Measurements from ENCODE around the gene CH25H. TPM values are rescaled to one million over a fixed set of nuclear protein-coding genes. Genes with fewer than 3 reads are reported as not detected.

Gene CH25H
- total and polyA plus RNA-seq, 10 of the 15 experiments (the other 5 are each of a cell fraction or from before 2014, with no cell fraction given), result not detected

- POLR2A ChIA-PET, result no interaction called here
- in situ Hi-C loops (cut with MboI), result no loop called here
- intact Hi-C loops (cut with micrococcal nuclease; ENCODE audit: unreplicated experiment), result no loop called here
Measured at GRCh38 chr10:89156161-89156835, 50.8 kb downstream of the CH25H start.

More at GRCh38 chr10:89156161-89156835, 50.8 kb downstream of the CH25H start:
- ChIA-PET SMC1A (ENCODE audit: uncharacterized antibody, unreplicated experiment) (interaction anchor here (0.9 to 1.0 kb wide), 2 partner anchors 14 to 24 kb away, joined by 3 read pairs; no protein-coding TSS in a partner anchor), CTCF (no interaction called here), RAD21 (ENCODE audit: unreplicated experiment) (interaction anchor here (0.6 kb wide), 1 partner anchor 155 kb away, joined by 3 read pairs; no protein-coding TSS in a partner anchor)
- TF ChIP-seq CHD1 (IDR thresholded peaks at IDR 0.05; ENCODE audit: low read depth, low read length), result no peak
- no peak for TF ChIP-seq ZBTB4 (CRISPR knock-in tag; IDR thresholded peaks at IDR 0.05)
- no peak for TF ChIP-seq ZNF592 (IDR thresholded peaks at IDR 0.05)
- no peak for TF ChIP-seq RCOR1 (conservative IDR thresholded peaks at IDR 0.05; ENCODE audit: low read depth, low read length)
- no peak for TF ChIP-seq WRNIP1 (IDR thresholded peaks at IDR 0.05; ENCODE audit: borderline replicate concordance, low read depth, low read length)
- TF ChIP-seq HDAC6 (IDR thresholded peaks at IDR 0.05; ENCODE audit: unreplicated experiment), result no peak
- no peak for TF ChIP-seq FOS (IDR thresholded peaks at IDR 0.05; ENCODE audit: borderline replicate concordance, extremely low read depth, insufficient read length)
- peak in 1 of 2 experiments; percentile 23; a peak in 1 of 4 replicates for TF ChIP-seq IKZF2 (IDR thresholded peaks at IDR 0.05)
- BruUV-seq (replicated peaks), result no TSS peak
- no peaks in the 10 kb centered on the region for H3K79me2 ChIP-seq (ENCODE audit: control insufficient read depth, insufficient read depth, low read length)
- no peaks in the 10 kb centered on the region for H3K4me1 ChIP-seq (ENCODE audit: control insufficient read depth, insufficient read depth, low read length)
- 48% methylated on average over 5 of the region's 5 CpGs for WGBS (ENCODE audit: insufficient coverage, insufficient replicate concordance, low lambda C conversion rate, missing lambda C conversion rate)
- no peak overlapping the region for H3K4me2 ChIP-seq (ENCODE audit: control insufficient read depth, insufficient read depth)
- no peak overlapping the region for H3K27ac ChIP-seq (ENCODE audit: control insufficient read depth, insufficient read depth)
- H3K9ac ChIP-seq (ENCODE audit: control insufficient read depth, insufficient read depth, low read length), result no peak overlapping the region
- H2AFZ ChIP-seq (ENCODE audit: control insufficient read depth, low read depth, low read length), result no peak overlapping the region
- H4K20me1 ChIP-seq (ENCODE audit: control insufficient read depth, insufficient read depth), result no peaks in the 10 kb centered on the region
- ATAC-seq, result peak; percentile 50
- H3K36me3 ChIP-seq (ENCODE audit: control insufficient read depth in 2 of 2, insufficient read depth in 2 of 2, low read length in 1 of 2), result no peaks in the 10 kb centered on the region
- H3K9me3 ChIP-seq (replicated peaks; ENCODE audit: control insufficient read depth, insufficient read depth, low read length), result no peaks in the 10 kb centered on the region
- FAIRE-seq, result peak; percentile 62
- no peak for DNase-seq (ENCODE audit: low read depth, low spot score)
- H3K4me3 ChIP-seq, result no peak overlapping the region
- no peaks in the 10 kb centered on the region for H3K27me3 ChIP-seq (replicated peaks in 1 of 2; ENCODE audit: control insufficient read depth in 2 of 2, insufficient read depth in 2 of 2, low read length in 1 of 2)
